KG1 (cell line): Measurements from ENCODE around the gene GOLGA2.
"Not testable (repeated sequence)": the region's sequence is repeated elsewhere in the genome, so short reads cannot be mapped to it uniquely, and the experiment has no call there.

ENCODE experiments used
- DNase-seq: peaks from one replicate; lab custom pipeline; 2025; lab: John Stamatoyannopoulos, UW

The GOLGA2 gene

DNA sequence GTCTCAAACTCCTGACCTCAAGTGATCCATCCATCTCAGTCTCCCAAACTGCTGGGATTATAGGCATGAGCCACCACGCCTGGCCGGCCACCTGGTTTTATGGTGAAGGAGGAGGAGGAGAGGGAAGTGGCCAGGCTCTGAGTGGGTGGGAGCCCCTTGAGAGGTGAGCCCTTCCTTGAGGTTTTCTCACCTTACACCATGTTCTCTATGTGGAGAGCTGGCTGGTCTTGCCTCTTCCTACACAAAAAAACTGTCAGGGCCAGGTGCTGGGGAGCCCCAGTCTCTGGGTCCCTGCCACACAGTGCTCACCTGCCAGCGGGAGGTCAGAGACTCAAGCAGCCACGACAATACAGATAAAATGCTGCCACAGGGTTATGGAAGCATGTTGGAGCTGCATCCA, 18.3 kb upstream of the GOLGA2 start:
- DNase-seq, result no peak

DNA sequence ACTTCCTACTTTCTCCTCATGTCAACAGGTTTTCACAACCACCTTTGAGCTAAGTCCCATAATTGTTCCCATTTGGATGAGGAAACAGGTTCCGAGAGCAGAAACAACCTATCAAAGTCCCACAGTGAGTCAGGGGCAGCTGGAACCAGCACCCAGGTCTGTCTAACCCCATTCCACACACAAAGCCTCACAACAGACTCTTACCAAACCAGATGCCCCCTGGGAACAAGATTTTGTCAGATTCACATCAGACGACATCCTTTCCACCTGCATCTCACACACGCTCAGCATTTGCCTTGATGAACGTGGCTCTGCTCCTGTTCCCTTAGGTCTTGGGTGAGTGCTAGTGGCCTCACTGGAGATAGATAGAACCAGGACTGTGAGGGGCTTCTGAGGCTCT, 17.3 kb upstream of the GOLGA2 start:
- DNase-seq, result no peak

DNA sequence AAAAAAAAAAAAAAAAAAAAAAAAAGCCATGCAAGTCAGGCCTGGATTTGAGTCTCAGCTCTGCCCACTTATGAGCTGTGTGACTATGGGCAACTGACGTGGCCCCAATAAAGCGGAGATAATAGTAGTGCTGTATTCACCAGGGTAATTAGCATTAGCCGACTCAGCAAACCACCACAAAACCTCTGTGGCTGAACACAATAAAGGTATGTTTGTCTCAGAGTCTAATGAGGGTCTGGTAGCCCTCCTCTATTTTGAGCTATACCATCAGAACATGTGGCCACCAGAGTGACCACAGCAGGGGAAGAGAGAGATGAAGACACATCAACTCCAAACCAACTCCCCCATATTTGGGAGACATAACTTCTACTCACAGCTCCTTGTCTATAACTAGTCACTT, 16.2 kb upstream of the GOLGA2 start:
- no peak for DNase-seq

DNA sequence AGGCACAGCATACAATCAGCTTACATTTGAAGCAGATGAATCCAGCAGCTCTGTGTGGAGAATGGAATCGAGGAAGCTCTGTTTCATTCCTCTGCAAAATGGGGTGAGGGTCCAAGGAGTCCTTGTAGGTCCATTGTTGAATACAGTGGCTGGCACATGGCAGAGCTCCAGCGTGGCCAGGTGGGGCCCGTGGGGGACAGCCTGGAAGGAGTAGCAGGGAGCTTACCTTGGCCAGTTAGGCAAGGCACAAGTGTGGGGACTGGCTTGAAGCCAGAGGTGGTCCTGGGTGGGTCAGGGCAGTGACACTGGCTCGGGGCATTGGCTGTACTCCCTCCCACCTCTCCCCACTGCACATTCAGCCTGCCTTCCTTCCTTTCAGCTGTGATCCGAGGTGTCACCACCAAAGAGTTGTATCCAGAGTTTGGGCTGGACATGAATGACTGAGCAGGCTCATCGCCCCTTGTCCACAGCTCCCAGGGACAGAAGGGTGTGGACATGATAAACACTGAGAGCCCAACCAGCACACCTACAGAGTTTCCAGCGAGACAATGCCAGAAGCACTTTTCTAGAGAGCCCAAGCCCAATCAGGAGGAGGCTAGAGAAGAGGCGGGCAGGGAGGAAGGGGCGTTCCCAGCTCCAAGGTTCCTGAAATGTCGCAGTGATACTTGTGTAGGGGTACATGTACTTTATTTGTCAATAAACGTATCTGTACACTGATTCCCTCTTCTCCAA, 12.6 kb upstream of the GOLGA2 start:
- DNase-seq, result no peak

DNA sequence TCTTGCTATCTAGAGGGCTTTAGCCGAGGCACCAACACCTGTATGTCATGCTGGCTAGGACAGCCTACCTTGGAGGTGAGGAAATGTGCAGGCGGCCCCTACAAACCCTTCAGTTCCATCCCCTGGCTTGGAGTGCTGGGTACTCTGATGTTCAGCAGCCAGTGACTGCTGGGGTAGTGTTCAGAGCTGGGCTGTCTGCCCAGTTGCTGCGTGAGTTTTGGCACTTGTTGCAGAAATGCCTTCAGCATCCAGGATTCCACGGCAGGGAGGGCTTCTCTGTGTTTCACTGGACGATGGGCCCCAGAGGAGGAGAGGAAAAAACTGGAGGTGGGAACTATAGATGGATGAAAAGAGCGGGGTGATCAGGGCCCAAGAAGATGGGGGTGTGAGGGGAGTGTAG, 10.6 kb upstream of the GOLGA2 start:
- DNase-seq, result no peak

DNA sequence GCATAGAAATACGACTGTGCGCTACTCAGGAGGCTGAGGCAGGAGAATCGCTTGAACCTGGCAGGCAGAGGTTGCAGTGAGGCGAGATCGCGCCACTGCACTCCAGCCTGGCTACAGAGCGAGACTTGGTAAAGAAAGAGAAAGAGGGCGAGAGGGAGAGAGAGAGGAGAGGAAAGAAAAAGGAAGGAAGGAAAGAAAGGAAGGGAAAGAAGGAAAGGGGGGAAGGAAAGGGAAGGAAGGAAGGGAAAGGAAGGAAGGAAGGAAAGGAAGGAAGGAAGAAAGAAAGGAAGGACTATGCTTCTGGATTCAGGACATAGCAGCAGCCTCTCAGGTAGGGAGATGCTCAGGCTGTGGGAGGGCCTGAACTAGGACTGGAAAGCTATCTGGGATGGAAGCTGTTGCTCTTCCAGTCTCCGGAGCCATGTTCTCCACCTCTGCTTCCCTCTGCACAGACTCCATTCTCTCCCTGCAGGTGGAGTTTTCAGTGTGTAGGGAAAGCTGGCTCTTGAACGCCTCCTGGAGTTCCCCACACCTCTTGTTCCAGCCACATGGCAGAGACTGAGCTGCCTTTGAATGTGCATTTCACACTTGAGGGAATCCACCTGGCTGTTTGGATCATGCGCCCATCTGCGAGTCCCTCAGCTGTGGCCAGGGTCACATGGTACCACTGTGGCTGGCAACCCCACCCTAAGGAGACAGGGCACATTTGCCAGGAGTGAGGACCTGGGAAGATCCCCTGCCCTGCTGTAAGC, 9.4 kb upstream of the GOLGA2 start:
- DNase-seq, result no peak

- DNase-seq, result no peak
Observed at GRCh38 chr9:128282500-128282899, 6.7 kb upstream of the GOLGA2 start.

DNA sequence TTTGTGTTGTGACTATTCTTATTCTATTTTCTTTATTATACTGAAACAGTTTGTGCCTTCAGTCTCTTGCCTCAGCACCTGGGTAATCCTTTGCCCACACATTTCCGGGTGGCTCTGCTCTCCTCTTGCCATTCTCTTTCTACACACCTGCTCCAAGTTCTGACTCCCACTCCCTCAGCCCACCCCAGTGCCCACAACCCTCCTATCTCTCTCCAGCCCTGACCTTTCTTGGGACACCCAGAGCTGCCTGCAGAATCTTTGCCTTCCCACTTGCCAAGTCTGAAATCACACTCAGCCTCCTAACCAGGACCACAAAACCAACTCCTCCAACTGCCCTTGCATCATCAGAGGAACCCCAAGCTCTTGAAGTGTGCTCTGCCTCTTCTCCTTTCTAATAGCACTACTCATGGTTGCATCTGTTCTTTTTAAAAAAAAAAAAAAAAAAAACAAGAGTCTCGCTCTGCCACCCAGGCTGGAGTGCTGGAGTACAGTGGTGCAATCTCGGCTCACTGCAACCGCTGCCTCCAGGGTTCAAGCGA, 4.3 kb upstream of the GOLGA2 start:
- DNase-seq, result no peak

GRCh38 chr9:128279088-128280073, 3.6 kb upstream of the GOLGA2 start:
- not testable (repeated sequence) for DNase-seq

DNA sequence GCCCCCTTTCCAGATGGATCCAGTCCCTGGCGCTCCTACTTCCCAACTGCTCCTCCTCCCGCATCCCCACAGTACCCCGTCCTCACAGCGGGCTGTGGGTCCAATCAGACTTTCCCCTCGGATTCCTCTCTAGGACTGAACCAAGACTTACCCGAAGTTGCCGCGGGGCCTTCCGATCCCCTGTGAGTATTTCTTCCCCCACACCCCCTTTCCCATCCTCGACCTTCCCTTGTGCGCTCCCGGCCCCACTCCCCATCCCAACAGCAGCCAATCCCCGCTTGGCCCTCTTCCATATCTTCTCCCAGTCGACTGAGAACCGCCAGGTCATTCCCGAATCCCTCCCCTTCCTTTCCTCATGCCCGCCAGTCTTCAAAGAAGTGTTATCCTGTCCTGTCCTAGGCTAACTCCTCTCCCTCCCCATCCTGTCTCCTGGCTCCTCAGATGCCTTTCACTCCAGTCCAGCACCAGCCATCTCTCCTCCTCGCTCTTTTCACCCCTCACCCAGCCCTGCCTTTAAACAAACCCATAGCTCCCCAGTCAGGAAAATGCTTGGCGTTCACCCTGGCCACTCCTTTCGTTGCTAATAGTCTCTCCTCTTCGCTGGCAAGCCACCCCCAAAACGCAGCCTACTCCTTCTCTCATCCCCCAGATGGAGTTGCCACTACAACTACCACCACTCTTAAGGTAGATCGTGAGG, 915 bp upstream of the GOLGA2 start:
- no peak for DNase-seq

DNA sequence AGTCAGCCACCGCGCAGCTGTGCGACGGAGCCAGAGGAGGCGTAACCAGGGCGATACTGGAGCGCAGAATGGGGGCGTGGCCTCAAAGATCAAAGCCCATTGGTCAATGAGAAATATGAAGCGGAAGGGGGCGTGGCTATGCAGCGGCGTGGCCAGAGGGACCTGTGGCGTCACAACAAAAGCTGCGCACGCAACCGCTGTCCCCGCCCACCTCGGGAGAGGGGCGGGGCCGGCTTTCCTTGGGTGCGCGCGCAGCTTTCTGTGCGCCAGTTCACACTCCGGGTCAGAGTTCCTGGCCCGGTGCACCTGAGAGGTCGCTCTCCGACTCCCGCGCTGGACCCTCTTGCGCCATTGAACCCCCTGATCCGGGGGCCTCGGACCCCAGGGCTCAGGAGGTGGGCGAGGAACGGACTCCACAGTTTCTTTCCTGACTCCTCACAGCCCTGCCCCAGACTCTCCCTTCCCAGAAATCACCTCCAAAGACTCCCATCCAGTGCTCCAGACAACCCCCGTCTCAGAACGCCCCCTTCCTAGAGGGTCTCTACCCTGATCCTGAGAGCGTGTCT, 284 bp upstream of the GOLGA2 start, which contains the start of gene SWI5:
Gene SWI5 (plus strand): TSS at position 269 of the 566 bp plus-strand sequence.
- peak; percentile 99 for DNase-seq

DNA sequence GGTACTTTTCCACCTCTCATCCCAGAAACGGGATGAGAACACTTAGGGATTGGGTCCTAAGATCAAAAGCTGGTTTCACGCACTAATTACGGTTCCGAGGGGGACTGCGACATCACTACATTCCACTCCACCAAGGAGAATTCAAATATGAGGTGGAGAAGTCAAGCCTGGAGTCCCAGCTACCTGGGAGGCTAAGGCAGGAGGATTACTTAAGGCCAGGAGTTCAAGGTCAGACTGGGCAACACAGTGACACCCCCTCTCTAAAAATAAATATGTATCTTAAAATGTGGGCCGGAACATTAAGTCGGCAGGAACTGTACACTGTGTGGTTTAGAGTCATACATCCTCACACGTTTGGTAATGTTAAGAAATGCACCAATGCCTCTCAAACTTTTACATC, 1.6 kb downstream of the GOLGA2 start:
- DNase-seq, result no peak

DNA sequence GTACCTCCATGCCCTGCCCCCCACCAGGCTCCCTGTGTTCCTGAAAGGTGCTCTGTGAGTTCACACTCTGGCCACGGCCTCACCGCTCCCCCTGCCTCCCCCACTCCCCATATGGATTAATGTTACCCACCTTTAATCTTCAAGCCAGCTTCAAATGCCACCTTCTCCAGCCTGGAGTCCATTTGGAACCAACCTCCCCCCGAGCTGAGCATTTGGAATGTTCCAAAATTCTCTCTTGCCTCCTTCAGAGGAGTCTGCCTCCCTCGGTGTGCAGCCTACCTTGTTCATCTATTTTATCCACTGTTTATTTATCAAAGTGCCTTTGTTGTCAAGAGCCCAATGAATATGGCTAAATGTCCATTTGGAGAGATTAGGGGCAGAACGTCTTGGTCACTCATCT, 4.3 kb downstream of the GOLGA2 start:
- no peak for DNase-seq

GRCh38 chr9:128271112-128271511, 4.7 kb downstream of the GOLGA2 start:
- no peak for DNase-seq

DNA sequence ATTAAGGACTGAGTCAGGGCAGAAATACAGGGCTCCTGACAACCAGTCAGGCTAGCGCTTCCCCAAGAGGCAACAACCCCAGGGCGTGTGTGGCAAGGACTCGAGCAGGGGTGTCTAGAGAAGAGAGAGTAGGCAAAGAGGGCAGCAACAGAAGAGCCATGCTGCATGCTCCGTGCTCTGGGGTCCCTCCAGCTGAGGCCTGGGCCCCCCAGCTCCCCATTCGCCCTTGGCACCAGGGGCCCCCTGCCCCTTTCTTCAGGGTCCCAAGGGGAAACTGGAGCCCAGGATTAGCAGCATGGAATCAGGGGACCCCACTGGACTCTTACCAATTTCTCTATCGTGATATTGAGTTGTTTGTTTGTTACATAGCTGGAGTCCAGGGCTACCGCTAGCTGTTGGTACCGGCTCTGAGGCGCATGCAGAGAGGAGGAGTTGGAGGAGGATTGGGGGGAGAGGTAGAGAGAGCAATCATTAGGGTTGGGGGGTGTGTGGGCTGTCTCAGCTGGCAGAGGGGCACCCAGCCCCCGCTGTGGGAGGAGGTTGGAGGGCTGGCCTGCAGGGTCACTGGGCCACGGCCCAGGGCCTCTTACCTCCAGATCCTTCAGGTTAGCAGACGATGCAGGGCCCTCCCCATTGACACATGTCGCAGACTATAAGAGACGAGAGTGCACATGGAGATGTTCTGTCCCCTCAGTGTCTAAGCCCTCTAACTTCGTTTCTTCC, 8.8 kb downstream of the GOLGA2 start:
- DNase-seq, result no peak

DNA sequence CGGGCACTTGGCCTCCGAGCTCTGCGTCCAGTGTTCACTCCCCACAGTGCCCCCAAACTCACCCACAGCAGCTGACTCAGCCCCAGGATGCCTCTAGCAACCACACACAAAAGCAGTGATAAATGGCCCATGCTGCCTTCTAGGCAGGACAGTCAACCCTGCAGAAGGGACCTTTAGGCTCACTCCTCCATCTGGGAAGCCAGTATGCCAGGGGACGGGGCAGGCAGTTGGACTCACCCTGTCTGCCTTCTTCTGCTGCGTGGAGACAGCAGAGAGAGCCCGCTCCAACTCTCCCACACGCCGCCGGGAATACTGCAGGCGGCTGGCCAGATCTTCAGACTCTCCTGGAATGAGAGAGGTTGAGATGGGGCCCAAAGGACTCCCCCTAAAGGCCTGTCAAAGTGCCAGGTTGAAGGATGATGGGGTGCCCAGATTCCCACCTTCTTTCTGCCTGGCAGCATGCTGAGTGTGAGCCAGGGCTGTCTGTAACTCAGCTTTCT, 10.4 kb downstream of the GOLGA2 start:
- no peak for DNase-seq

GRCh38 chr9:128262687-128263086, 13.1 kb downstream of the GOLGA2 start:
- DNase-seq, result no peak

GRCh38 chr9:128260340-128260739, 15.5 kb downstream of the GOLGA2 start:
- no peak for DNase-seq

GRCh38 chr9:128259156-128259555, 16.7 kb downstream of the GOLGA2 start:
- DNase-seq, result no peak

DNA sequence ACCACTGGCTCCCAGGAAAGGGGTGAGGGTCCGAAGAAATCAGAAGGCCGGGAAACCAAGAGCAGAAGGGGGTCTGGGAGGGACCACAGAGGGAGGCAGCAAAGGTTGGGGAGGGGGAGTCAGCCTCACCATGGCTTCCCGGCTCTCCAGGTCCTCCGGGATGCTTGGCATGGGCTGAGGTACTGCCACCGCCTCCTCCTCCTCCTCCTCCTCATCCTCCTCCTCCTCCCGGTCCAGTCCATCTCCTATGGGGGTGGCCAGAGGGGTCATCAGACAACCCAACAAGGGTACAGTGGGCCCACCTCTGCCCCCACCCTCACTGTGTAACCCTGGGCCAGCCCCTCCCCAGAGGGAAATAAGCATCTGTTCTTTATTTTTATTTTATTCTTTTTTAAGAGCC, 17.5 kb downstream of the GOLGA2 start:
- no peak for DNase-seq
